GM18858 (cell line): ENCODE results near the gene MITF.

Experiments
- ATAC-seq: cut with Tn5 transposase; IDR thresholded peaks from one replicate; pipeline ENCODE4 v1.9.1; 2021; ENCODE audit not compliant: unreplicated experiment

Gene MITF

GRCh38 chr3:69739204-69740102 lies at the start of gene MITF:
Gene MITF (plus strand): TSS chr3:69739464. CDS start chr3:69739598, 134 bp downstream.
- ATAC-seq, result peak; percentile 97

- no peak for ATAC-seq
Observed at GRCh38 chr3:69691860-69692259, 47.4 kb upstream of the MITF start.

- ATAC-seq, result no peak
Observed at GRCh38 chr3:69692761-69693160, 46.5 kb upstream of the MITF start.

DNA sequence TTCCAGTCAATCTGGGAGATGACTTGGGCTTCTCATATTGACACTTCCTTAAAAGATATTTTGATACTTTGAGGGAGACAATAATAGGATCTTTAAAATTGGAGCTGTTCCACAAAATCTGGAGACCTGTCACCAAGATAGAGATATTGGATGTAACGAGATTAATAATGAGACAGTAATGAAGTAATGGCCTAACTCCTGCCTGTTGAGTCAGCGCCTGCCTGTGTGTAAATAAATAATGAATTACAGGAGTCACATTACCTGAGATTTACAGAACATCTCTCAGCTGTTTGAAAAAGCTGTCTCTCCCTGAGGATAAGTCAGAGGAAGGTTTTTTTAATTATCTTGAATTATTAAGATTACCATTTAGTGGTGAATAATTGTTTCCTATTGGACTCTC lies 43.8 kb upstream of the MITF start:
- ATAC-seq, result no peak

- no peak for ATAC-seq
Observed at GRCh38 chr3:69695933-69696332, 43.3 kb upstream of the MITF start.

DNA sequence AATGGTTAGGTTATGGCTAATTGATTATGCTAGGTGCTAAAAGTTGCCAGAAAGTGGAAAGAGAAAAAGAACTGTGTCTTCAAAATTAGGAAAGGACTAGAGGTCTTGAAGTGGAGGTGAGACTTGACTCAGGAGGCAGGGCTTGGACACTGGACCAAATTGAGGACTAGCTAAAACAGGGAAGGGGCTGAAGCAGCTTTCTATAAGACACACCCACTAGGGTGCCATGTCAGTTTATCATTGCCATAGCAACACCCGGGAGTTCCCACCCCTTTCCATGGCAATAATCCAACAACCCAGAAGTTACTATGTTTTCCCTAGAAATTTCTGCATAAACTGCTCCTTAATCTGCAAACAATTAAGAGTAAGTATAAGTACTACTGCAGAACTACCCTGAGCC lies 42.9 kb upstream of the MITF start:
- no peak for ATAC-seq

DNA sequence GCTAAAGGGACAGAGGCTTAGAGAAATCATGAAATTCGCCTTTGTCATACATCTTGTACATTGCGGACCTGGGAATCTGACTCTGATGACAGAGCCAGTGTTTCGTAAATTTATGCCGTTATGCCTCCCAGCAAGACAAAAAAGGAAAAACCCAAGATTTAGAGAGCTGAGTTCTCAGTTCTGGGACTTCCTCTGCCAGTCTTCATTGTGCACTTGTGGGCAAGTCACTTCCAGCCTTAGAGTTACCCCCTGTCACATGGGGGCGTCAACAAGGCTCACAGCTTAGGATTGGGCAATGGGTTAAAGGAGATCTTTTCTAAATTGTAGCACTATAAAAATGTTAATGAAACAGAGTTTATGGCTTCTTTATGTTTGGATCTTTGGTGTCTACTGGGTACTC lies 41.9 kb upstream of the MITF start:
- ATAC-seq, result no peak

DNA sequence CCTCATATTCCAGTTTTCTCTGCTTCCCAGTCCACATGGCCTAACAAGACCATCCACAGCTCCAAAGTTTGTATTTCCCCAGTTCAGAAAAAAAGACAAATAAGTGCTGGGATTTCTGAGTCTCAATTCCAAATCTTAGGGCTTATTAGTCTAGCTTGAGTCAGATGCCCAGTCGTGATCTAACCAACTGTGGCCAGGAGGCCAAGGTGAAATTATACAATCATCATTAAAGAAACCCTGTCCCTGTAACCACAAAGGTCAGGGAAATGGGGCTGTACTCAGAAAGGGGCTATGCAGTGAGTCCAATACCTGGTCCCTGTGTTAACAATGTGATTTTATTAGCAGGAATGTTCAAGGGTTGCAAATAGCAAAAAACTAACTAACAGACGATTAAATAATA lies 40.5 kb upstream of the MITF start:
- ATAC-seq, result no peak

DNA sequence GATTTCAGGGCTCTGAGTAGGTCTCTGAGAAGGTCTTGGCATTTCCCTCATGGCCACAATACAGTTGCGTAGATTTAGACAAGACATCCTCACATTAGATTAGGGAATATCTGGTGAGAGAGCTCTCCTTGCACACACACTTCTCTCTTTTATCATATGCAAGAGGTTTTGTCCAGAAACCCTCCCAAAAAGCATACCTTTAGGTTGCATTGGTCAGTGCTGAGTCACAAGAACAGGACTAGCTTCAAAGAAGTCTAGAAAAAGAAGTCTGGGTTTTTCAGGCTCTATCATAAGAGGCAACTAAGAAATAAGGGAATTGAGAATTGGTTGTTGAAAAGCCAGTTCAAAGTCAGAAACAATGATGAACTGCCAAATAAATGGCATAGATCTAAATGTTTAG lies 40.1 kb upstream of the MITF start:
- no peak for ATAC-seq

DNA sequence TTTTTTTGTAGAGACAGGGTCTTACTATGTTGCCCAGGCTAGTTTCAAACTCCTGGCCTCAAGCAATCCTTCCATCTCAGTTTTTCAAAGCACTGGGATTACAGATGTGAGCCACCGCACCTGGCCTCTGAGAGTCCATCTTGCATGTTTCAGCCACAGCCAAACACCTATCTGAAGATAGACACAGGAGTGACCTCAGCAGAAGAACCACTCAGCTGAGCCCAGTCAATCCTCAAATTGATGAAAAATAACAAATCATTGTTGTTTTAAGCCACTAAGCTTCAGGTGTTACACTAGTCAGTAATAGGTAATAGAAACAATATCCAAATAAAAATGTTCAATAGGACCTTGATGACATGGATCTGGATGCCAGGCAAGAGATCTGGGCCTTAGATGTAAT lies 38.3 kb upstream of the MITF start:
- ATAC-seq, result no peak

DNA sequence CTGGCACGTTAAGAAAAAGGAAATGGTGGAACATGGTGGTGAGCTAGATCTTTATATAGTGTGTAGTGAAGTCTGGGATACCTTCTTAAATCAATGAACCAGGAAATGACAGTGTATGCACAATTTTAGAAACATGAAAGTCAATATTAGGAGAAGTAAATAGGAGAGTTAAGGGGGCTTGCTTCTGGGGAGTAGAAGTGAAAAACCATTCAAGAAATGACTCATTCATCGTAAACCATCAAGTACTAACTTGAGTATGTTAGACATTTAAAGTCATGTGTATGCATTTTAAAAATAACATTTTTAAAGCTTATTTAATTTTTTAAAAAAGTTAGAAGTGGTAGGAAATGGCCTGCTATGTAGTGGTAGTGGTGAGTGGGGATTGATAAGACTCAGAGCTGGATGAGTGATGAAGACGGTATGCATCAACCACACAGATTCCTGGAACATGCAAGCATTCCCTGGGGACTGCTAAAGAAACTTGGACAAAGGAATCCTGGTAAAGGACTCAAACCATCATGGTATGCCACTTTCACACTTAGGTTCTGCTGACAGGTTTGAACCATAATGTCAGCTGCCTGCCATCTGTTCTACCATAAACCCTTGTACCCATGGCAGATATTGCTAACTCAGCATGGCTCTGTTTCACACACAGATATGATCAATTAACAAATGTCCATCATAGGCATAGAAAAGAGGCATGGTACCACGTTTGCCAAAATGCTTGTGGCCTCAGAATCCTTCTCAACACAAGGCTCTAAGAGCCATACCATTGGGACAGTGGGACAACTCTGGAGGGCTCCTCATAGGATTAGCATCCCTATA lies 28.9 kb upstream of the MITF start:
- ATAC-seq, result no peak

- no peak for ATAC-seq
Observed at GRCh38 chr3:69712269-69712668, 27.0 kb upstream of the MITF start.

- no peak for ATAC-seq
Observed at GRCh38 chr3:69712933-69713332, 26.3 kb upstream of the MITF start.

DNA sequence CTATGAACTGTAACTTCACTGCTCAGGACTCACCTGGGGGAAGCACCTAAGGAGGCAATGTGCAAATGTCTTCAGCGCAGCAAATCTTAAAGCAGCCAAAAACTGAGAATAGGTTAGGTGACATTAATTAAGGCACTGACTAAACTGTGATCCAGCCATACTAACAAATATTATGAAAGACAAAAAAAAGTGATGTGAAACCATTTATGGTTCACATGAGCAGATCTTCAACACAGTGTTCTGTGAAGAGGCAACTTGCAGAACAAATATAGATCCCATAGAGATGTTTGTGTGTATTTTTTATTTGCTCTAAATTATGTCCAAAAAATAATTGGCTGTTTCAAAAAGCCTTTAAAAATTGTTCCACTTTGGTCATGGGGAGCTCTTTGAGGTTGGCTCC lies 24.1 kb upstream of the MITF start:
- ATAC-seq, result no peak

DNA sequence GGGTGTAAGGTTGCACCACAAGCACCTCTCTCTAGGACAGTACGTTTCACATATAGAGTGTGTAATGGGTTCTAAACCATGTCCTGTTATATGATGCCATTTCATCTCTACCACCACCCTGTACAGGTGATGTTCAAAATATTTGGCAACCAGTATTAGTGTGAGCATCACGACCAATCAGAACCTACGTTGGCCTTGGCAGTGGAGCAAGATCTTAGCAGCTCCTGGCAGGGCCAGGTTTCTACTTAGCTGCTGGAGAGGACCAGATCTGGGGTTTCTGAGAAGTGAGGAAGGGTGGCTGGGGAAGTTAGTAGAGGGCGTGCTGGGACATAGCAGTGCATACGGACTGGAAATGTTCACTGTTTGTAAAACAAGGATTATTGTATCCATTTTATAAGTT lies 23.1 kb upstream of the MITF start:
- ATAC-seq, result no peak

DNA sequence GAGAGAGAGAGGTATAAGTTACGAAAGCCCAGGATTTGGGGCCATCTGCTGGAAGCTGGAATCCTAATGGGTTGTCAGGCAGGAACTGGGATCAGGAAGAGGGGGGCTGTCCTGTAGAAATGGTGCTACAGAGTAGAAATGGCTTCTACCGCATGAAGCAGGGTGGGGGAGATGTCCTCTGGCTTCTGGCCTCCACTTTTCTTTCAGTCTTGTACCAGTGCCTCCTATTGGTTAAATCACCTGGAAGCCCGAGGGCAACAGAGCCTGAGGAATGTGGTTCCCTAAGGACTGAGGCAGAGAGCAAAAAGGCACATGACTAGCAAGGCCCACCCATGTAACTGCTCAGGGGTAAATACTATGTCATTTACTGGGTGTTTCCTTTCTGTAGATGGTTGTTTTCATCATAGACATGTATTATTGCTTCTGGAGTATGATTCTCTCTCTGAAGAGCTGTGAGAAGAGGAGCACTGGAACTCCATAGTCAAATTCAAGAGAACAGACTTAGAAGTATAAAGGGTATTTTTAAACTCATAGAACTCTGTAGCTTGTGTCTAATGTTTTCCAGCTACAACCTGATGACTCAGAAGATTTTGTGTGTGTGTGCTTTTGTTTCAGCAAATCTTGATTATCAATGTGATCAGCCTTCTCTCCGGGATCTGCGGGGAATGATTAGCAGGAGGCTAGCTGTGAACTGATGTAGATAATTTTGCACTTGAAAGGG lies 20.2 kb upstream of the MITF start:
- no peak for ATAC-seq

DNA sequence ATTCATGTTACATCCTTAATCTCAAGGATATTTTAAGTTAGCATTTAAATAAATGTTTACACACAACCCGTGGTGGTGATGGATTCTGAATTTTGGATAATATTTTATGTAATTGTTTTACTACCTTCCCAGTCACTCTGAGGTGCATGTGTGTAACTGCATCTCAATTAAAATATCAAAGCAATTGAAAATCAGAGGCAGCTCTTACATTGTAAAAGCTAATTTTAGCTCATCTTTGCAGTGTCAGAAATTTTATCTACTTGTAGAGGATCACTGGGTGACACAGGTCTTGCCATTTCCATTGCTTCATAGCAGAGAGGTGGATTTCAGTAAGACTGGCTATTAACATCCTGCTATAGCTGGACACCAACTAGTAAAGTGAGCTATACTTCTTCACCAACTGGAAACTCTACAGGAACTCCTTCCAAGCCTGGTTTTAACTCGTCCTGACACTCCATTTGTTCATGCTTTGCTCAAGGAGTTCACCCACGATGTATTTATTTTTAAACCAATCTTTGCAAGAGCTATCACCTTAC lies 19.6 kb upstream of the MITF start:
- ATAC-seq, result no peak

- no peak for ATAC-seq
Observed at GRCh38 chr3:69720824-69721223, 18.4 kb upstream of the MITF start.

DNA sequence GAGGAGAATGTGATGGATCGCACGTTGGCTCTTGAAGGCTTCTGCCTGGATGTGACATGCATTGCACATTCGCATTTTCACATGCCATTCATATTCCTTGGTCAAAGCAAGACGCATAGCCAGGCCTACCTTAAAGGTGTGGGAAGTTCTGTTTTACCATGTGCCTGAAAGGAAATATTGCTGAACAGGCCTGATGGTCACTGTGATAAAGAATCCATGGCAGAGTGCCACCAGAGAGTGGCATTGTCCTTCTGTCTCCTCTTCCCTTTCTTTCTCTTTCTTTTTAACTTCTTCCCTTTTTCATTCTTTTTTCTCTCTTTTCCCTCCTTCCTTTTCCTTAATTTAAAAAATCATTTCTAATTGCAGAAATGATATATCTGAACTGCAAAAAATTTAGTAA lies 15.9 kb upstream of the MITF start:
- ATAC-seq, result no peak

DNA sequence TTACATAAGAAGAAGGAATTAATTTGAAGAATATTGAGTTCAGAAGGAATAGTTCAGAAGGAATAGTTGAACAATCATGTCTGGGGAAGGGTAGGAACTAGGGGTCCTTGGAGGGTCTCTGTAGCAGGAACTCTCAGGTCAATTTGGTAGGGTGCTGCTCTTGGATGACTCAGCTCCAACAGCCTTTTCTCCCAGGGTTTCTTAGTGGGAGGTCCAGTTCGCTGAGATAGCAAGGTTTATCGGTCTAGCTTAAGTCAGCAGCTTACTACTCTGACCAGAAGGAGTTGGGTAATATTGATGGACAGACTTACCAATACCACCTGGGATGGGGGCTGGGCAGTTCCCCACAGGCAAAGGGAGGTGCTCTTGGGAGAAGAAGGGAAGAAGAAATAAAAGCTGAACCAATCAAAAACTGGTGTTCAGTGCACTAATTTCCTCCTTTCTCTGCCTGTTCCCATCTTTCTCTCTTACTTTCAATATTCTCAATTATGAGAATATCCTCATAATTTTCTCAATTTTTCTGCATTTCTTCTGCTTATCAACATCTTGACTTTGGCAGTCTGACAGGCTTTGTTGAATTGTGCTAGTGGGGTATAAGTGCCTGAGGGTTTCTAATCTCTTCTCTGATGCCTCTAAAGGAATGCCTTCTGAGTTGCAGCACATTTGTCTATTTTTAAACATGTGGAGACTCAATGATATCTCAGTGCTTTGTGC lies 14.4 kb upstream of the MITF start:
- no peak for ATAC-seq
